Measurements from ENCODE around the gene SMS. TPM values are rescaled to one million over a fixed set of nuclear protein-coding genes. Genes with fewer than 3 reads are reported as not detected.

Gene SMS
- total RNA-seq, 2 experiments from 2014 or later = 64.9 to 86.3 TPM

- POLR2A ChIA-PET = no interaction called here
- no peak for TF ChIP-seq EZH2phosphoT487 (IDR thresholded peaks at IDR 0.05; ENCODE audit: borderline replicate concordance, low read depth, low read length)
- TF ChIP-seq CTCF (conservative IDR thresholded peaks at IDR 0.05; ENCODE audit: low read length) = no peak
- Histone ChIP-seq H3K9me3 (ENCODE audit: low read length) (no peaks in the 10 kb centered on the region), H3K4me2 (ENCODE audit: low read length) (no peak overlapping the region), H4K20me1 (ENCODE audit: insufficient read depth, low read length) (no peaks in the 10 kb centered on the region), H3K4me3 (ENCODE audit: low read depth, low read length, poor library complexity, severe bottlenecking) (no peak overlapping the region), H3K36me3 (ENCODE audit: insufficient read depth, low read length) (no peaks in the 10 kb centered on the region), H3K27ac (ENCODE audit: low read depth, low read length, poor library complexity, severe bottlenecking) (no peak overlapping the region), H3K4me1 (ENCODE audit: insufficient read depth, low read length, poor library complexity, severe bottlenecking) (no peaks in the 10 kb centered on the region), H3K9me2 (ENCODE audit: insufficient read depth, low read length) (no peaks in the 10 kb centered on the region), H2AFZ (ENCODE audit: low read length) (no peak overlapping the region), H3K79me2 (ENCODE audit: insufficient read depth, low read depth, low read length) (no peaks in the 10 kb centered on the region)
- intact Hi-C loops (cut with micrococcal nuclease; ENCODE audit: unreplicated experiment) = no loop called here
- CTCF ChIA-PET (ENCODE audit: unreplicated experiment) = no interaction called here
- BruUV-seq (replicated peaks) = no TSS peak
- no peak for DNase-seq (ENCODE audit: low spot score)
Observed at GRCh38 chrX:22026731-22027130, 86.2 kb downstream of the SMS start.

GRCh38 chrX:22032084-22032483 lies 91.6 kb downstream of the SMS start, which contains the start of gene PHEX:
Gene PHEX, plus strand, starts transcription at chrX:22032325. Its CDS starts 681 bp downstream, at chrX:22033006.
- no peaks in the 10 kb centered on the region for H3K9me2 ChIP-seq (ENCODE audit: insufficient read depth, low read length)
- no TSS peak for BruUV-seq (replicated peaks)
- no peaks in the 10 kb centered on the region for H3K79me2 ChIP-seq (ENCODE audit: insufficient read depth, low read depth, low read length)
- no peak for TF ChIP-seq CTCF (conservative IDR thresholded peaks at IDR 0.05; ENCODE audit: low read length)
- TF ChIP-seq EZH2phosphoT487 (IDR thresholded peaks at IDR 0.05; ENCODE audit: borderline replicate concordance, low read depth, low read length) = no peak
- ChIA-PET POLR2A (no interaction called here), CTCF (ENCODE audit: unreplicated experiment) (no interaction called here)
- H3K4me1 ChIP-seq (ENCODE audit: insufficient read depth, low read length, poor library complexity, severe bottlenecking) = no peaks in the 10 kb centered on the region
- intact Hi-C loops (cut with micrococcal nuclease; ENCODE audit: unreplicated experiment) = no loop called here
- no peak within 1 kb of the TSS for H3K4me3 ChIP-seq (ENCODE audit: low read depth, low read length, poor library complexity, severe bottlenecking)
- H3K4me2 ChIP-seq (ENCODE audit: low read length) = no peak within 1 kb of the TSS
- no peak within 1 kb of the TSS for H2AFZ ChIP-seq (ENCODE audit: low read length)
- H4K20me1 ChIP-seq (ENCODE audit: insufficient read depth, low read length) = no peaks in the 10 kb centered on the region
- no peak within 1 kb of the TSS for H3K27ac ChIP-seq (ENCODE audit: low read depth, low read length, poor library complexity, severe bottlenecking)
- H3K9me3 ChIP-seq (ENCODE audit: low read length) = no peaks in the 10 kb centered on the region
- no peak for DNase-seq (ENCODE audit: low spot score)
- no peaks in the 10 kb centered on the region for H3K36me3 ChIP-seq (ENCODE audit: insufficient read depth, low read length)

GRCh38 chrX:22032506-22032905 lies 92.0 kb downstream of the SMS start:
- DNase-seq (ENCODE audit: low spot score) = no peak
- Histone ChIP-seq H2AFZ (ENCODE audit: low read length) (no peak overlapping the region), H3K4me3 (ENCODE audit: low read depth, low read length, poor library complexity, severe bottlenecking) (no peak overlapping the region), H3K4me2 (ENCODE audit: low read length) (no peak overlapping the region), H3K27ac (ENCODE audit: low read depth, low read length, poor library complexity, severe bottlenecking) (no peak overlapping the region), H3K9me2 (ENCODE audit: insufficient read depth, low read length) (no peaks in the 10 kb centered on the region), H4K20me1 (ENCODE audit: insufficient read depth, low read length) (no peaks in the 10 kb centered on the region), H3K4me1 (ENCODE audit: insufficient read depth, low read length, poor library complexity, severe bottlenecking) (no peaks in the 10 kb centered on the region), H3K9me3 (ENCODE audit: low read length) (no peaks in the 10 kb centered on the region), H3K36me3 (ENCODE audit: insufficient read depth, low read length) (no peaks in the 10 kb centered on the region), H3K79me2 (ENCODE audit: insufficient read depth, low read depth, low read length) (no peaks in the 10 kb centered on the region)
- BruUV-seq (replicated peaks) = no TSS peak
- CTCF ChIA-PET (ENCODE audit: unreplicated experiment) = no interaction called here
- intact Hi-C loops (cut with micrococcal nuclease; ENCODE audit: unreplicated experiment) = no loop called here
- POLR2A ChIA-PET = no interaction called here
- TF ChIP-seq EZH2phosphoT487 (IDR thresholded peaks at IDR 0.05; ENCODE audit: borderline replicate concordance, low read depth, low read length) (no peak), CTCF (conservative IDR thresholded peaks at IDR 0.05; ENCODE audit: low read length) (no peak)

Measured in OCI-LY7 (cell line).